ENCODE data around the gene KIF1A. TPM values are rescaled to one million over a fixed set of nuclear protein-coding genes. Genes with fewer than 3 reads are reported as not detected.

Gene KIF1A
- total RNA-seq, 2 experiments from 2014 or later, result 2.6 to 3.4 TPM

DNA sequence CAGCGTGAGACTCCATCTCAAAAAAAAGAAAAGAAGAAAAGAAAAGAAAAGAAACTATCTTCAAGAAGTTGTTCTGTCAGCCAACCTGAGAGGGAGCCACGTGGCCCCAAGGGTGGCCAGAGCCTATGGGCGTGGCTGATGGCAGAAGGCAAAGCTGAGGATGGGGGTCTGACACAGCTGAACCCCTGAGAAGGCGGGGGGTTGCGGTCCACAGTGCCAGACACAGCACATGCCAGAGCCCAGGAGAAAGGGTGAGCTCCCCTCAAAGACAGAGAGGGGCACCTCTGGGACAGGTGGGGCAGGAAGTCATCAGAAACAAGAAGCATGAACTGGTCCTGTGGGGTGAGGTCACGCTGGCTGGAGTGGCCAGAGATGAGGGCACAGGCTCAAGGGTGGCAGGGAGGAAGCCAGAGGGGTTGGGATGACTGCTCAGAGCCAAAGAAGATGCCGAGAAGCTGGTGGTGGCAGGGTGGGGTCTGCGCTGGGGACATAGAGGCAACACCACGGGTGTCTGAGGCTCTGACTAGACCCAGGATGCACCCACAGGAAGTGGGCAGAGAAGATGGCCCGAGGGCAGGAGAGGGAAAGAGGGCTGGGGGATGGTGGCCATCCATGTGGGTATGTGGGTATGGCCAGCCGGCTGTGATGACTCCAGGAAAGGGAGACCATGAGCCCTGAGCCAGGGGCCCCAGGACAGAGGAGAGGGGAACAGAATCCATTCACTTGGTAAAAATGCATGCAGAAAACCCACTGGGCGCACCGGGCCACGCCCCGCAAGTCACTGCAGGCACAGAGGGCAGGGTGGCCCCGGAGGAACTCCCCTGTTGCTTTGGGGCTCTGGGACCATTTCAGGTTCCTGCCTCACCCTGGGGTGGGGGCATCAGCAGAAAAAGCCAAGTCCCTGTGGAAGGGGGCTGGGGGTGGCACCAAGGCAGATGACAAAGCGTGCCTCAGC, 8.4 kb downstream of the KIF1A start:
- ChIA-PET CTCF (no interaction called here), POLR2A (no interaction called here)

DNA sequence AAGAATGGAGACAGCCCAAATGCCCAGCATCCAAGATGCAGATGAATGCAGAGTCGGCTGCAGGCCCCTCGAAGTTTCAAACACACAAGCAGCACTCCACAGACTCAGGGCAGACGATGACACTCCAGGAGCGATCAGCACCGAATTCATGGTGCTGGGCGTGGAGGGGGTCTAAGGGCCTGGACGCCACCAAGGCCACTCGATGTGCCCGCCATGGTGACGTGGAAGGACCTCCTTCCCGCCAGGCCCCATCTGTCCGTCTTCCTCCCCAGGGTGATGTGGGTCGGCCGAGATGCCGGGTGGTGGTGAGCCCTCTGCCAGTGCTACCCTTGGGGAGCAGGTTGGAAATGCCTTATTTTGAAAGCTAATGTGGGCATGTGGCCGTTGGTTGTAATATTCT, 9.4 kb downstream of the KIF1A start:
- POLR2A ChIA-PET, result no interaction called here
- CTCF ChIA-PET, result no interaction called here

GRCh38 chr2:240810199-240810598, 9.8 kb downstream of the KIF1A start:
- ChIA-PET POLR2A (no interaction called here), CTCF (no interaction called here)

GRCh38 chr2:240809276-240809675, 10.7 kb downstream of the KIF1A start:
- ChIA-PET CTCF (no interaction called here), POLR2A (no interaction called here)

GRCh38 chr2:240806459-240806858, 13.6 kb downstream of the KIF1A start:
- POLR2A ChIA-PET, result no interaction called here
- CTCF ChIA-PET, result no interaction called here

GRCh38 chr2:240806006-240806405, 14.0 kb downstream of the KIF1A start:
- CTCF ChIA-PET, result no interaction called here

GRCh38 chr2:240803191-240803590, 16.8 kb downstream of the KIF1A start:
- CTCF ChIA-PET, result no interaction called here
- POLR2A ChIA-PET, result no interaction called here

More at GRCh38 chr2:240806006-240806405, 14.0 kb downstream of the KIF1A start:
- POLR2A ChIA-PET, result no interaction called here

DNA sequence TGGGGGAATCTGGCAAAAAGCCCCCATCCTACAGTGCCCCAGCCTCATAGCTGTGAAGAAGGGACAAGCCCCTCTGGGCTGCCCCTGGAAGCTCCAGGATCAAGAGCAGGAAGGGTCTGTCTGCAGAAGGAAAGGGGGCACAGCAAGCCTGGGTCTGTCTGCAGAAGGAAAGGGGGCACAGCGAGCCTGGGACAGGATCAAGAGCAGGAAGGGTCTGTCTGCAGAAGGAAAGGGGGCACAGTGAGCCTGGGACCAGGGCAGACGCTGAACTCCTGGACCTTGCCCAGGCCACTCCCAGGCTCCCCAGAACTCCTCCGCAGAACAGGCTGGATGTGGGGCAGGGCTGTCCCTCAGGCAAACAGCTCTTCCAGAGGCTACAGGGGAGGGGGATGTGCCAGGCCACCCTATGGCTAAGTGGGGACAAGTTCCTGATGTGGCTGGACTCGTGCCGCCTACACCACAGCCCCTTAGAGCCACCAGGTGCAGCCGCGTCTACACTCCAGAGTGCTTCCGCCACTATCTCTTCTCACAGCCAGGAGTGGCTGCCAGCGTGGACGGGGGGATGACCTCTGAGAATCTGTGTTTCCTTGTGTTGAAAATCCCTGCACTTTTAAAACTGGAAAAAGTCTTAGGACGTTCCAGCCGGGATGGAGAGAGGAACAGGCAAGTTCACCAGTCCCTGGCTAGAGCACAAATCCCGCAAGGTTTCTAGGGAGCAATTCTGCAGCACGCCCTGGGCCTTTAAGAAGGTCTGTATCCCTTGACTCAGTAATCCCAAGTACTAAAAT, 20.8 kb downstream of the KIF1A start:
- ChIA-PET POLR2A (no interaction called here), CTCF (no interaction called here)

DNA sequence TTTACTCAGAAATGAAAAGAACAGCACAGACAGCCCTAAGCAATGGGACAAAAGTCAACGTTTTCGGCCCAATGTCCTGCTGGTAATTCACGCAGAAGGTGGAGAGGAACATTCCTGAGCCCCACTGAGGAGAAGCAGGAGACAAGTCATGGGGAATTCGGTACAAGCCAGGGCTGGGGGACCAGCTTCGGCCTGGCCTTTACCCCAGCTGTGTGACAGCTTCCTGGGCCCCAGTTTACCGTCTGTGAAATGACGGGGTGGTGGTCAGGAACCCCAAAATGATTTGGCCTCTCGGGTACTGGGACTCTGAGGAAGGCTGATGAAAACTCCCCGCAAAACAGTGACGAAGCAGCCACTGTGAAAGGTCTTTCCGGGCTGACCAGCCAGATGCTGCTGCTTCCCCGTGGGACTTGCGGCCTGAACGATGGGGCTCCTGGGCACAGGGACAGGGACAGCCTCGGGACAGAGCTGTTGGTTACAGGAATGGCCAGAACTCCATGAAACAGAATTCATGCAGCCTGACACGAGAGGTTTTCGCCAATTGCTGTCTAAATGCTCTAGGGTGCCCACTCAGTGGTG, 21.6 kb downstream of the KIF1A start:
- ChIA-PET POLR2A (no interaction called here), CTCF (no interaction called here)

- ChIA-PET CTCF (no interaction called here), POLR2A (no interaction called here)
These were observed 22.1 kb downstream of the KIF1A start for GRCh38 chr2:240797914-240798313.

DNA sequence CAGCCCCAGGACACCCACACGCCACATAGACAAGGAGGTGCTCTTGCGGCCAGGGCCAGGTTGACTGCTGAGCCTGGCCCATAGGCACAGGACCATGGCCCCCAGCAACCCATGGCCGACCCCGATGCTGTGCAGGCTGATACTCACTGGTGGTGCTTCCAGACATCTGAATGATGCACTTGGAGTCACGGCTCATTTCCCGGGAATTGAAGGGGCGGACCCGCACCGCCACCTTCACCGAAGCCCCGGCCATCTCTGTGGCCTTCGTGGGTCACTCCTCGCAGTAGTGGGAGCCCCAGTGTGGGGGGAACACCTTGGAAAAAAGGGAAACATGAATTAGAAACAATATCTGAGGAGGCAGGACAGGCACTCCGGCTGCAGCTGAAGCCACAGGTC, 22.5 kb downstream of the KIF1A start:
- CTCF ChIA-PET, result no interaction called here
- POLR2A ChIA-PET, result no interaction called here

DNA sequence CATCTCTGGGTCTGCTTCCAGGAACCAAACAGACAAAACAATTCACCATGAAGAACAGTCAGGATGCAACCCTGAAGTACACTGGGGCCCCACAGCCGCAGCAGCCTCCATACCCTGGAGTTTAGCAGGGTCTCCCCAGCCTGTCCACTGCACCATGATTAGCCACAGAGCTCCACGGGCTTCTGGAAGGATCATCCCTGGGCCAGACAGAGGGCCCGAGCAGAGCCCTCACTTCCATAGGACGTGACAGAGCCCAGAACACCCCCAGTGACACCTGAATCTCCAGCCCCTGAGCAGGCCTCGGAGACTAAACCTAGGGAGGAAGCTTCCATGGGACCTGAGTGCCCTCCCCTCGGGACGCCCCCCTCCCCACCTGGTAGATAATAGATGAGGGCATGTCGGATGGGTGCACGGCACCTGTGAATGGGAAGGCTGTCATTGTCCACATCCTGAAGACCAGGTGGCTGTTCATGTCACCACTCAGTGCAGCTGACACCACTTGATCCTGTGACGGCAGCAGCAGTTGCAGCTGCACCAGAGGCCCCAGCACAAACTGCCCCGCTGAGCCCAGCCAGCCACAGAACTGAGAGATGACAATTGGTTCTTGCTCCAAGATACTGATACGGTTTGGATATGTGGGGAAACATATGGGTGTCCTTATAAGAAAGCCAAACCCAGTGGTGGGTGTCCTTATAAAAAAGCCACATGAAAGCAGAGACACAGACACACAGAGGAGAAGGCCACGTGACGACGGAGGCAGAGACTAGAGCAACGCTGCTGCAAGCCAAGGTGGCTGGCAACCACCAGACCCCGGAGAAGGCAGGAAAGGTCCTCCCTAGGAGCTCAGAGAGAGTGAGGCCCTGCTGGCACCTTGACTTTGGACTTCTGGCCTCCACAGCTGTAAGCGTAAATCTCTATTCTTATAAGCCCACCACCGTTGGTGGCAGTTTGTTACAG, 23.2 kb downstream of the KIF1A start:
- CTCF ChIA-PET, result no interaction called here
- POLR2A ChIA-PET, result no interaction called here

DNA sequence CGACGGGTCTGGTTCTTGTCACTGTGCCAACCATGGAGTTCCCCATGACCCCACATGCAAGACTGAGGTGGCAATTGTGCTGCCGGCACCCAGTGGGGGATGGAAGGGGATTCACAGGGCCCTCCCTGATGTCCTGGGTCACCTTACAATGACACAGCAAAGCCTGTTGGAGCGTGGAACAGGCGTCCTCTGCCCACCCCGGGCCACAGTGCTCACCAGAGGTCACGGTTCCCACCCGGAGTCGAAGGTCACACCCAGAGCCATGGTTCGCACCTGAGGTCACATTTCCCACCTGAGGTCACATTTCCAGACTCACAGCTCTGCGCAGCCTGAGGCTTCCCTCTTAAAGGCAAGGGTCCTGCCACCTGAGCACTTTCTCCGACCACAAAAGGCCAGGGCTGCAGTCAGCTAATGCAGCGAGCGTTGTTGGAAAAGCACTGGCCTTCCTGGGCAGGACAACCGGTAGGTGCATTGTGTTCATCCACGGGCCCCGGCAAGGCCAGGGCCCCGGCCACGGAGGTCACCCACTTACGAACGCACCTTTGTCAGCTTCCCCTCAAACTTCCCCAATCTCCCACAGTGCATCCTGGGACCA, 24.0 kb downstream of the KIF1A start:
- CTCF ChIA-PET, result no interaction called here
- POLR2A ChIA-PET, result no interaction called here

DNA sequence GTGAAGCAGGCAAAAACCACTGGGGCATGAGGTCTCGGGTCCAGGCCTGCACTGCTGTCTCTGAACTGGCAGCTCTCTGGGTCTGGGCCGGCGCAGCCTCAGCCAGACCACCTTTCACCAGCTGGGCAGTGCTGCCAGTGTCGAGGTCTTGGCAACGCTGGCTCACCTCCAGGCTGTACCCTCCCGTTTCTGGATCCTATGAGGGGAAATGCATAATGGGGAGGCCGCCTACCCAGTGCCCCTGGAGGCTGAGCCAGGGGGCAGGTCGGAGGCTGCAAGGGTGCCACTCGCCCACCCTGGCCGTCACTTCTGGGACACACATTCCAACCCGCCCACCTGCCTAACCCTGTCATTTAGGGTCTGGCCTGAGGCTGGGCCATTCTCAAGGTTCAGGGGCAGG, 24.6 kb downstream of the KIF1A start:
- POLR2A ChIA-PET, result no interaction called here
- CTCF ChIA-PET, result no interaction called here

GRCh38 chr2:240794178-240794721, 25.8 kb downstream of the KIF1A start:
- CTCF ChIA-PET, result no interaction called here
- POLR2A ChIA-PET, result no interaction called here

DNA sequence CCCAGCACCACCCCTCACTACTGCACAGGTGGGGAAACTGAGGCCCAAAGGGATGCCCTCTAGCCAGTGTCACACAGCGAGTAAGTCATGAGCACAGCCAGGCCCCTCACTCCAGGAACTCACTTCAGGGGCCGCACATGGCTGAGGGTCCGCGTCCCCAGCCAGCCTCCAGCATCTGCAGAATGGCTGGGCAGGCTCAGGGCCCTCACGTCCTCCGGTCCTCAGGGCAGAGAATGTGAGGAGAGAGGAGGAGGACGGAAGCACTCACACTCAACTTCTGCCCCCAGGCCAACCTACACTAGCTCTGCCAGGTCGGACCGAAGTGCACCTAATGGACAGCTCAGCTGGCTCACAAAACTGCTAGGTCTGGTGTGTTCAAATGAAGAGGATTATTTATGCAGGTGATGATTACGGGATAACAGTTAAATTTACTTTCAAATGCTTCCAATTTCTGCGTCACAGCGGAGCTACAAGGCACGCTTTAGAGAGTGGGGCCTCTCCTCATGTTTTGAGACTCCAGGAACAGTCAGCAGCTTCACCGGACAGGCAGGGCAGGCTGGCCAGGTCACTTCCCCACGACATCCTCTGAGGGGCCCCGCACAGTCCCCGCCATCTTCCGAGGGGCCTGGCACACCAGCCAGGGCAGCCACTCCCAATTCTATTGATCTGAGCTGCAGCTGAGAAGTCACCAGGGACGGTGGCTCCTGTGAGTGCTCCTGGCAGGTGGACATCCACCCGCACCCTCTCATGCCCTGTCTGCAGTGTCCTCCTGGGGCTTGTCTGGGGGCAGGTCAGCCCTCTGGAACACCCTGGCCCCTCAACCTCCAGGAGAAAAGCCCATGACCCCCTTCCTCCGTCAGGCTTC, 26.5 kb downstream of the KIF1A start:
- POLR2A ChIA-PET, result no interaction called here
- CTCF ChIA-PET, result no interaction called here

- ChIA-PET POLR2A (no interaction called here), CTCF (no interaction called here)
These were observed 27.2 kb downstream of the KIF1A start for GRCh38 chr2:240792629-240793312.
